ENCODE data around the gene EFNA4.

The EFNA4 gene, protein sequence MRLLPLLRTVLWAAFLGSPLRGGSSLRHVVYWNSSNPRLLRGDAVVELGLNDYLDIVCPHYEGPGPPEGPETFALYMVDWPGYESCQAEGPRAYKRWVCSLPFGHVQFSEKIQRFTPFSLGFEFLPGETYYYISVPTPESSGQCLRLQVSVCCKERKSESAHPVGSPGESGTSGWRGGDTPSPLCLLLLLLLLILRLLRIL

DNA sequence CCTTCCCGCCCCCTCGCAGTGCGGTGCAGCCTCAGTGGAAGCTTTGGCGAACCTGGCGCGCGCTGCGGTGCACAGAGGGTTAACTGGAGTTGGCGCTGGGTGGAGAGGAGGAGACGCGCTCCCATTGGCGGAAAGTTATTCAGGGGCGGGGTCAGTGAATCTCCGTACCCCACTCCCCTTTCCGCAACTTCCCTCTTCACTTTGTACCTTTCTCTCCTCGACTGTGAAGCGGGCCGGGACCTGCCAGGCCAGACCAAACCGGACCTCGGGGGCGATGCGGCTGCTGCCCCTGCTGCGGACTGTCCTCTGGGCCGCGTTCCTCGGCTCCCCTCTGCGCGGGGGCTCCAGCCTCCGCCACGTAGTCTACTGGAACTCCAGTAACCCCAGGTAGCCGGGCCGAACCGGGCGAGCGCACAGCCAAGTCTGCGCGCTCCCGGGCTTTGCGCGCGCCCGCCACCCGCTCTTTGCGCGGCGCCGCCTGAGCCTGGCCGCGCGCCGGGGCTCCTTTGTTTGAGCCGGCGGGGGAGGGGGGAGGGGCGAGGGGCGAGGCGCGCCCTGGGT, at the start of gene EFNA4:
EFNA4 (plus strand) TSS at position 191 of the 561 bp plus-strand sequence; CDS start at position 275, 84 bp downstream.
- DNase-seq (ENCODE audit: low spot score): peak; percentile 96

DNA sequence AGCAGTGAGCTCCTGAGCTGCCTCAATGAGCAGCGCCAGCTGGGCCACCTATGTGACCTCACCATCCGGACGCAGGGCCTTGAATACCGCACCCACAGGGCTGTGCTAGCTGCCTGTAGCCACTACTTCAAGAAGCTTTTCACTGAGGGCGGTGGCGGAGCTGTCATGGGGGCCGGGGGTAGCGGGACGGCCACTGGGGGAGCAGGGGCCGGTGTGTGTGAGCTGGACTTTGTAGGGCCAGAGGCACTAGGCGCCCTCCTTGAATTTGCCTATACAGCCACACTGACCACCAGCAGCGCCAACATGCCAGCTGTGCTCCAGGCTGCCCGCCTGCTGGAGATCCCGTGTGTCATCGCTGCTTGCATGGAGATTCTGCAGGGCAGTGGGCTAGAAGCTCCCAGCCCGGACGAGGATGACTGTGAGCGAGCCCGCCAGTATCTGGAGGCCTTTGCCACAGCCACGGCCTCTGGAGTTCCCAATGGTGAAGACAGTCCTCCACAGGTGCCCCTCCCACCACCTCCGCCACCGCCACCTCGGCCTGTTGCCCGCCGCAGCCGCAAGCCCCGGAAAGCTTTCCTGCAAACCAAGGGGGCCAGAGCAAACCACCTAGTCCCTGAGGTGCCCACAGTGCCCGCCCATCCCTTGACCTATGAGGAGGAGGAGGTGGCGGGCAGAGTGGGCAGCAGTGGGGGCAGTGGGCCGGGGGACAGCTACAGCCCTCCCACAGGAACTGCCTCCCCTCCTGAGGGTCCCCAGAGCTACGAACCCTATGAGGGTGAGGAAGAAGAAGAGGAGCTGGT, 48.6 kb upstream of the EFNA4 start:
- DNase-seq (ENCODE audit: low spot score): no peak

DNA sequence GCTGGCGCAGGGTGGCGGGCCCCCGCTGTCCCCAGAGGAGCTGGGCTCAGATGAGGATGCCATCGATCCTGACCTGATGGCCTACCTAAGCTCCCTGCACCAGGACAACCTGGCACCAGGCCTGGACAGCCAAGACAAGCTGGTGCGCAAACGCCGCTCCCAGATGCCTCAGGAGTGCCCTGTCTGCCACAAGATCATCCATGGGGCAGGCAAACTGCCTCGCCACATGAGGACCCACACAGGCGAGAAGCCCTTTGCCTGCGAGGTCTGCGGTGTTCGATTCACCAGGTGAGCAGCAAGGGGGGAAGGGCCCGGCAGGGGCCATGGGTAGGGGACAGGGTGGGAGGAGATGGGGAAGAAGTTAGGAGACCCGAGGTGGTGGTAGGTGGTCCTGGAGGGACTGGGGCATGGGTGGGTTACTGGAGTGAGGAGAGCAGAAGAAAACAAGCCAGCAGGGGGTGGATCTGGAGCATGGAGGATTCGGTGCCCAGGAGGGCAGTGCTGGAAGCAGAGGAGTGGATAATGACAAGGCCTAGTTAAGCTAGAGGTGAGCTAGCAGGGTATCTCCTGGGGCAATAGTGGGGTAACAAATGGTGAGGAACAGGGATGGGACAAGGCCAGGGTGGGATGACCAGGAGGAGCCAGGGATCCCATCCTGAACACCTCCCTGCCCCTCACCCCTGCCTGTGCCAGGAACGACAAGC, 47.9 kb upstream of the EFNA4 start:
- DNase-seq (ENCODE audit: low spot score): no peak

DNA sequence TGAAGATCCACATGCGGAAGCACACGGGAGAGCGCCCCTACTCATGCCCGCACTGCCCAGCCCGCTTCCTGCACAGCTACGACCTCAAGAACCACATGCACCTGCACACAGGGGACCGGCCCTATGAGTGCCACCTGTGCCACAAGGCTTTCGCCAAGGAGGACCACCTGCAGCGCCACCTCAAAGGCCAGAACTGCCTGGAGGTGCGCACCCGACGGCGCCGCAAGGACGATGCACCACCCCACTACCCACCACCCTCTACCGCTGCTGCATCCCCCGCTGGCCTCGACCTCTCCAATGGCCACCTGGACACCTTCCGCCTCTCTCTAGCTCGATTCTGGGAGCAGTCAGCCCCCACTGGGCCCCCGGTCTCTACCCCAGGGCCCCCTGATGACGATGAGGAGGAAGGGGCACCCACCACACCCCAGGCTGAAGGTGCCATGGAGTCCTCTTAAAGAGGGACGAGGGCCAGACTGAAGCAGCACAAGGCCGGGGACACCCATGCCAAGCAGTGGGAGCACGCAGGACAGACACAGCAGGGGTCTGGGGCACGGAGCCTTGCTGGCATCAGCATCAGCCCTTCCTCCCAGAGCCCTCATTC, 47.2 kb upstream of the EFNA4 start:
- no peak for DNase-seq (ENCODE audit: low spot score)

DNA sequence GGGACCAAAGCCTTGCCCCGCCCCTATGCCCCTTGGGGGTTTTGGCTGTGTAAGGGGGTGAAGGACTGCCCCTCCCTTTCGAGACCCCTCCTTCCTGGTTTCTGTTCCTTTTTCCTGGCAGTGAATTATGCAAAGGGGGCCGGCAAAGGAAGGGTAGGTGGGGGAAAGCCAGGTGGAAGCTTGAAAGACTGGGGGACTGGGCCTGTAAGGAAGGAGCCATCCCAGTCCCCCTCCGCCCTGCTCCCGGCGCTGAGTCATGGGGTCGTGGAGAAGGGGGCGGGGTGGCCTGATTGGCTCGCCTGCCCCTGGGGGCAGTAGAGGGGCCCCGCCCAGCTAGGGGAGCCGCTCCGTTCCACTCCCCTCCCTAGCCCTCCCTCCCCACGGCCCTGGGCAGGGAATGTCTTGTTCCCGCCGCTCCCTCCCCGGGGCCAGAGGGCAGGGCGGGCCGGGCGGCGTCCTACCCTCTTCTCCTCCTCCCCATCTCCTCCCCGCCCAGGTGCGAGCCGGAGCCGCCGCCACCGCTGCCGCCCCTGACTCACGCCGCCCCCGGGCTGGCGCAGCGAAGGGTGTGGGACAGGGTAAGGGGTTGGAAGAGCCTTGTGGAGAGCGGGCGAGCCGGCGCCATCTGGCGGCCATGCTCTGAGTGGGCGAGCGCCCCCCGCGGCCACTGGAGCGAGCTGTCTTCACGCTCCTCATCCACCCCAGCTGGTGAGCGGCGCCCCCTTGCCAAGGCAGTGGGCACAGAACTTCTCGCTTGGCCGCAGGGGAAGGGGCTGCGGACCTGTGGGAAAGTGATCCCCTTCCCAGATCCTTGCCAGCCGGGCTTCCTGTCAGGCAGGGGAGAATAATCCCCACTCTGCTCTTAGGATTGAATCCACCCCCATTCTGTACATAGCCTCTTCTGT, 46.2 kb upstream of the EFNA4 start:
- DNase-seq (ENCODE audit: low spot score): peak; percentile 93

DNA sequence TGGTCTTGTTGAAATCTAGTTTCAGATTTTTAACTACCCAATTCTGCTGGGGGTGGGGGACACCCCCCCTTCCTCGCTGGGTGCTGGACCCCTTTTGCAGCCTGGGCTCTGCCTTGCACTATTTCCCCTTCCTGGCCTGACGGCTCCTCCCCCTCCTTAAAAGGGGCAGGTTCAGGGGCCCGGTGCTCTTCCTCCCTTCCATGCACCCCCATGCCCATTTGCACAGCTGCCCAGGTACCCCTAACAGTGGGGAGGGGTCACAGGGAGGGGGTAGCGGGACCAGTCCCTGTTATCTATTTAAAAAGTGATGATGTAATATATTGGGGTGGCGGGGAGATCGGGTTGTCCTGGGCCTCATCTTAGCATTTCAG, 45.6 kb upstream of the EFNA4 start:
- no peak for DNase-seq (ENCODE audit: low spot score)

DNA sequence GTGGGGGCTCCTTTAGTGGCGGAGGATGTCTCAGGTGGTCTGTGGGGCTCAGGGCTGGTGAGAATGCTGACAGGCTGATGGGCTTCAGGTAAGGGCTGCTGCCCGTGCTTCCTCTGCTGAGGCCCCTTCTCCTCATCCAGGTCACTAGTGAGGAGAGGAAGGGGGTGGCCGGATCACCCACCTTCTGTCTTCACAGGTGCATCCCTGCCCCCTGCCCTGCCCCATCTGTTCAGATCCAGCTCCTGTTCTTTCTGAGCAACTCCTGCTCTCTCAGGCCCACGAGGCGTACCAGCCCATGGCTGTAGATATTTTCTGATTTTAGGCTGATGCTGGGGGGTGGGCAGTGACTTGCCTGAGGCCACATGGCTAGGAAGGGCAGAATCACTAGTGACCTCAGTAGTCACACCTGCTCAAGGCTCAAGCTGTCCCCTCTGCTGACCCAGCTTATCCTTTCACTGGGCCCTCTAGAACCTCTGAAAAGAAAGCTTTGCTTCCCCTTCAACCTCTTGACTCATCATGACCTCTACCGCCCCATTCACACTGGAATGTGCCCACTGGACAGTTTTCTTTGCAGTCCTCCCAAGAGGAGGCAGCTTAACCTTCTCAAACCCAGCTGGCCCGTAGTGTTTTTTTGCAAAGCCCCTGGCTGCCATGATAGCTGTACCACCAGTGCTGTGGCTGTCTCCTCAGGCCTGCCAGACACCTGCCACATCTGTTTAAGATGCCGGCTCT, 44.8 kb upstream of the EFNA4 start:
- DNase-seq (ENCODE audit: low spot score): no peak

DNA sequence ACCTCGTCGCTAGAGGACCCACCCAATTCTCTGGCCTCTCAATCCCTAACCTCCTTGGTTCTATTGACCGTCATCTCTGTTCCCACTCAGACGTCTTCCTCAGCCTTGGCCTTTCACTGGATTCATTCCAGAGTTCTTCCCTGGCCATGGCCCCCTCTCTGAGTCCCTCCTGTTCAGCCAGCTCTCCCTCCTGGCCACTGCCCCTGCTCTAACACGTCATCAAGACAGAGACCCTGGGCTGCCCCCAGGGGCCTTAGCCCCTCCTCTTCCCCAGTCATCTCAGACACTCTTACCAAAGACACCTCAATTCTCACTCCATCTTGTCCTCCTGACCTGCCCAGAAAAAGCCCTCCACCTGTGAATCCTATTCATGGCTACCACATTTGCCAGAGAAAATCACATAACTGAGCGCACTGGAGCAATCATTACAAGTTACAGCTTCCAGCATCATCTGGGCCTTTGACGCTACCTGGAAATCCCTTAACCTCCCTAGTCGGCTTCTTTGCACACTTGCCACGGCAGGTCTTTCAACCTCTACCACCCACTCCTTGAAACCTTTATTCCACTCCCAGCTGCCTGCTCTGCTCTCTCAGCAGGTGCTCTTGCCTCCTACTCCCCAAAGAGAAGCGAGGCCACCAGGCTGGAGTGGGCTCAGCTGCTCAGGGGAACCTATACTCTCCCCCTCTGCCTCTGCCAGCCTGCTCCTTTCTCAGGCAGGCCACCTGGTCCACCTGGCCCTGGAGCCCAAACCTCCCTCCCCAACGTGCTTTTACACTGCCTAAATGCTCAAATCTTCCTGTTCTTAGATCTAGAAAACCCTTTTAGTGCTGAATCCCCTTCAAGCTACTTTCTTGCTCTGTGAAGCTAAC, 43.9 kb upstream of the EFNA4 start:
- no peak for DNase-seq (ENCODE audit: low spot score)

DNA sequence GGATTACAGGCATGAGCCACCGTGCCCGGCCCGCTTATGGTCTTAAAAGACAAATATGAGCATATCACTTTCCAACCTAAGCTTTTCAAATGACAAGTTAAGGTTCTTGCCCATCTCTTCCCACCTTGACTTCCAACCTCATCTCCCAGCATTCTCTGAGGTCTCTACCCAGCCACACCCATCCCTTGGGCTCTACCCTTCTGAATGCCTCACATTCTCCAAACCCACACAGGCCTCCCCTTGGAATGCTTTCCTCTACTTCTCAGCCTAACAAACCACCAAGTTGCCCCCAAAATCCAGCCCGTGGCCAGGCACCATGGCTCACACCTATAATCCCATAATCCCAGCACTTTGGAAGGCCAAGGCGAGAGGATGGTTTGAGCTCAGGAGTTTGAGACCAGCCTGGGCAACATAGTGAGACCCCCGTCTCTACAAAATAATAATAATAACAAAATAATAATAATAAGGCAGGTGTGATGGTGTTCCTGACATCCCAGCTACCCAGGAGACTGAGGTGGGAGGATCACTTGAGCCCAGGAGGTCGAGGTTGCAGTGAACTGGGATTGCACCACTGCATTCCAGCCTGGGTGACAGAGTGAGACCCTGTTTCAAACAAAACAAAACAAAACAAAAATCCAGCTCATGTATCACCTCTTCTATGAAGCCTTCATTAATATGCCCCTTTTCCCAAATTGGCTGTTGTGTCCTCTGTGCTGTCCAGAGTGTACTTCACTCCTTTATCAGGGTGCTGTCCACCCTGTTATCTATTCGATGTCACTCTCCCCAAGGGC, 41.2 kb upstream of the EFNA4 start:
- DNase-seq (ENCODE audit: low spot score): peak; percentile 34

DNA sequence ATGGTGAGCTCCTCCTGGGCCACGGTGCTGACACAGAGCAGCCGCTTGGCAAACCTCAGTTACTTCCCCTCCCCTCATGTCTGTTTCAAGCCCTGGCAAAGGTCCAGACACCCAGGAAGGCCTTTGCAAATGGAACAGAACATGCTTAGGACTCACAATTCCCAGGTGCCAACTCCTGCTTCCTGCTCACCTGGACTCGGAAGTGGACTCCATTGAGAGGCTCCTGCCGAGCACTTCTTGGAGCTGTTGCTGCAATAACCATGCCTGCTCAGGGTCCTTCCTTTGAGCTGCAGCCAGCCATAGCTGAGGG, 40.7 kb upstream of the EFNA4 start:
- DNase-seq (ENCODE audit: low spot score): no peak

DNA sequence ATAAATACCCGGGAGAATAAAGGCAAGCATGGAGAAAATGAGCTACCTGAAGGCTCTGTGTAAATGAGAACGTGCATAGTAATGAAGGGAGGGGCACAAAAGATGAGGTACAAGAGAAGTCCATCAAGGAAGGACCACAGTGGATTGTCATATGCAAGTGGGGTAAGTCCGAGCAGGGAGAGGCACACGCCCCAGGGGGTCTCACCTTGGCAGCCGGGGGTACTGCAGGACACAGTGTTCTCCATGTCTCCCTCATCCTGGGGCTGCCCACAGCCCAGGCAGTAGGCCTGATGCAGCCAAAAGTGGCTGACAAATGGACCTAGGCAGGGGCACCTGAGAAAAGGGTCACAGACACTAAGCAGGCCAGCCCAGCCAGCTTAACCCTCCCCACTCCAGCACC, 39.9 kb upstream of the EFNA4 start:
- no peak for DNase-seq (ENCODE audit: low spot score)

DNA sequence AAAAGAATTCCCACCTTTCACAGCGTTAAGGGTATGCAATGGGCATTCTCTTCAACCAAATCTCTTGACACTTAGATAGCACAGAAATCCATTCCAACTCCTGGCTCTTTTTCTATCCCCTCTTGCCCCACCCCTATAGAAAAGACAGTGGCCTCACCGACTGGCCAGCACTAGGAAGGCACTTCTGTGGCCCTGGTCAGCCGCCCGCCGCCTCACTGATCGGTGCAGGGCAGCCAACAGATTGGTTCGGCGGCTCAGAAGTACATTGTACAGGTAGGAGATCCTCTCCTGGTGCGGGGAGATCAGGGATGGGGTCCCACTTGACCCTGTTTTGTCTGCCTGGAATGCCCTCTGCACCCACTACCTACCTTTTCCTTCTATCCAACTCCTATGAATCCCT, 39.2 kb upstream of the EFNA4 start:
- no peak for DNase-seq (ENCODE audit: low spot score)

DNA sequence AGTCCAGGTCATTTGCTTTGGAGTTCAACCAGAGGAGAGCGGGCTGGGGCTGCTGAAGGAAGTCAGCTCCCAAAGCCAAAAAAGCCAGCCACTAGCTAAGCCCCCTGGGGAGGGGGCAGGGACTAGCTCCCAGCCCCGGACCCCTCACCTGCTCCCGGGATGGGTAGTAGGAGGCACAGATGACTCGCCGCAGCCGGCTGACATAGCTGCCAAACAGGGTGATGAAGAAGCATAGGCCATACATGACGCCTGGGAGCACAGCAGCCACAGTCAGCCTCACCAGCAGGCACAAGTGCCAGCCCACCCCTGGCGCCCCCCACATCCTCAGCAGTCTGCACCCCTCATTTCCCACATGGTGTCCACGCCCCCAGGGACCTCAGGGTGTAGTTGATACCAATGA, 37.4 kb upstream of the EFNA4 start:
- no peak for DNase-seq (ENCODE audit: low spot score)

DNA sequence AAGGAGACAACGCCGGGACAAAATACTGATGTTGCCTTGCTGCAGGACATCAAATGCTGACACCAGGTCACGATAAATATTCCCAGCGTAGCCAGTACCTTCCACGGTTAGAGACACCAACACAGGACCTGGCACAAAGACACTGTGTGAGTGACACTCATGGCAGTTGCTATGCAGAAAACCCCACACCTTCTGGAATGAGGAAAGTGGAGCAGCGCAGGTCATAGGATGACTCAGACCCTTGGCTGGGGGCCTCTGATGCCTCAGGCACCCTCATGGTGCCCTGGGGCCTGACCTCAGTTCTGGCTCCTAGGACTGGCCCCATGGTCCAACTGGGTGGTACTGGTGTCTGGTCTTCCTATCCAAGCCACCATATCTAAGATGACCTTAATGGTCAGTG, 37.0 kb upstream of the EFNA4 start:
- DNase-seq (ENCODE audit: low spot score): no peak

DNA sequence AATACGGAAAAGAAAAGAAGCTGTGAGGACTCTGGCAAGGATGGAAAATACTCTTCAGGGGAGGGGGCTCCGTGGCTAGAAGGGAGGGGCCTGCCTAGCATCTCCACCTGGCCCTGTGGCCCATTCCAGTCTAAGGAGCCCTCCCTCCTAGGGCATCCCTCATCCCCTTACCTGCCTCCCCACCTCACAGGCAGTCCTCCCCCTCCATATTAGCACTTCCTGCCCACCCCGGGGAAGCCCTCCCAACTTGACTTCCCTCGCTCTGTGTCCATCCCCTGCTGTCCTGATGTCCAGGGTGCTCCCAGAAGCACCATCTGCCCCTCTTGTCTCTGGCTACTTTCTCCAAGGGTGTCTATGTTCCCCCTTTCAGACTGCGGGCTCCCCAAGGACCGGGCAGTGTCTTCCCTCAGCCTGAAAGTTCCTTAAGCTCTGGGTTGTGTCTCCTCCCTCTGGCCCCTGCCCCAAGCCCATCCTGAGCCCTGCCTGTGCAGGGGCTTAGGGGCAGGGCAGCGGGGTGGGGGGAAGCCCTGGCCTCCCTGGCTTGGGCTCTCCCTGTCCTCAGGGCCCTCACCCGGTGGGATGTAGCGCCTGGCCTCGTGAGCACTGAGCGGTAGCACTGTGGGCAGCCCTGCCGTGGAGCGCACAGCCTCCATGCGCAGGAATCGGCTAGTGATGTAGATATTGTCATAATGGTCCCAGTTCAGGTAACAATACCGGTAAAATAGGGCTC, 33.9 kb upstream of the EFNA4 start:
- no peak for DNase-seq (ENCODE audit: low spot score)

DNA sequence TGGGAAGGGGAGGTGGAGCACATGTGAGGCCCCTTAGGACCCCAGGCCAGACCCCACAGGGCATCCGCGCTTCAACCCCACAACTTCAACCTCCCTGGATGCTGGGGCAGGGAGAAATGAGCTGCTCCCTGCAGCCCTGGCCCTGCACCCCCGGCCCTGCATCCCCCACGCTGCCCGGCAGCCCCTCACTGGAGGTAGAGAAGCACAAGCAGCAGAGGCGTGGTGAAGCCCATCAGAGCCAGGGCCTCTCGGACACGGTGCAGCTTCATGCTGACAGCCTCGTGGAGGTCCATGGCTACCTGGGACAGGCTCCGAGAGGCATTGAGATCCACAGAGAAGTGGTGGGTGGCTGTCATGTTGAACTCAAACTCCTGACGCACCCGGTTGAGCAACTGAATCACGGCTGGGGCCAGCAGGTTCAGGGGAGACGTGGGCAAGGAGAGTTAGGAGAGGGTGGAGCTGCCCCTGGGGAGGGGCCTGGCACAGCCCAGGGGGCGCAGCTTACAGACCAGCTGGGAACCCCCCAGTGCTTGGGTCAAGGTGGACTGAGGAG, 33.2 kb upstream of the EFNA4 start:
- DNase-seq (ENCODE audit: low spot score): no peak

DNA sequence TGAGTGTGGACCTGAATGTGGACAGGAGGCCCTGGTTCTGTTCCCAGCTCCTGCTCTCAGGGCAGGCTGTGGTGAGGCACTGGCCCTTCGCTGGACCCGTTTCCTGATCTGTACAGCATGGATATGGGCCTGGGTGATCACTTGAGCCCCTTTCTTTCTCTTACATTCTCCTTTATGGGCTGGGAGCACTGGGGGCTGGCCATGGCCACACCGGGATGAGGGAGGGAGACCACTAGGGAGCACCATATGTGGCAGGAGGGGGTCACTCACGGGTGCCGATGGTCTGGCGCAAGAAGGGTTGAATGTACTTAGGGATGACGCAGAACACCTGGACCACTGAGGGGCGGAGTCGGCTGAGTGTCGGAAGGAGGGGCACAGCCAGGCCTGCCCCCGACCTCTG, 32.6 kb upstream of the EFNA4 start:
- no peak for DNase-seq (ENCODE audit: low spot score)

DNA sequence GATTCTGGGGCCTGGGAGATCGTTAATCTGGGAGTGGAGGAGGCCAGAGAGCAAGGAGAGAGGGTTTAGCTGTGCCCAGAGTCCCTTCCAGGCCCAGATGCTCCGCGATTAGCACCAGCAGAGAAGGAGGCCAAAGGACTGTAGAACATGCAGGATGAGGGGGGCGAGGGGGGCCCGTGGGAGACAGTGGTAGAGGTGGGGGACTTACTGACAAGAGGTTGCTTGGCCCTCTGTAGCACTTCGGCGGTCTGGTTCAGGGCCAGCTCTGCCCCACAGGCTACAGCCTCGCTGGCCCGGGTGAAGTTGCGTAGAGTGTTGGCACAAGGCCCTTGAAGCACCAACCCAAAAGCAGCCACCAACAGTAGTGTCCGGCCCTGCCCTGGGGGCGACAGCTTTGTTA, 30.7 kb upstream of the EFNA4 start:
- DNase-seq (ENCODE audit: low spot score): no peak

Measured in GM03348 (cell line).